GM12865 (cell line): ENCODE measurements around the gene SAMD13.

Source experiments
- DNase-seq: peaks from one replicate; pipeline ENCODE4 v3.0.0; 2010; ENCODE audit warnings: low read depth
- H3K4me3 ChIP-seq: 2 replicates; pipeline ENCODE4 v1.5.1; 2011; ENCODE audit warnings: mild to moderate bottlenecking, low read depth, low read length, control low read depth
- TF ChIP-seq, protein P1 (sequence below): IDR thresholded peaks from 2 replicates; pipeline ENCODE4 v1.5.1; 2011; ENCODE audit warnings: low read length, control low read depth, low read depth, inconsistent platforms; ENCODE audit not compliant: insufficient read depth; ENCODE audit errors: missing control alignments

The SAMD13 gene, protein sequence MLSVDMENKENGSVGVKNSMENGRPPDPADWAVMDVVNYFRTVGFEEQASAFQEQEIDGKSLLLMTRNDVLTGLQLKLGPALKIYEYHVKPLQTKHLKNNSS

DNA sequence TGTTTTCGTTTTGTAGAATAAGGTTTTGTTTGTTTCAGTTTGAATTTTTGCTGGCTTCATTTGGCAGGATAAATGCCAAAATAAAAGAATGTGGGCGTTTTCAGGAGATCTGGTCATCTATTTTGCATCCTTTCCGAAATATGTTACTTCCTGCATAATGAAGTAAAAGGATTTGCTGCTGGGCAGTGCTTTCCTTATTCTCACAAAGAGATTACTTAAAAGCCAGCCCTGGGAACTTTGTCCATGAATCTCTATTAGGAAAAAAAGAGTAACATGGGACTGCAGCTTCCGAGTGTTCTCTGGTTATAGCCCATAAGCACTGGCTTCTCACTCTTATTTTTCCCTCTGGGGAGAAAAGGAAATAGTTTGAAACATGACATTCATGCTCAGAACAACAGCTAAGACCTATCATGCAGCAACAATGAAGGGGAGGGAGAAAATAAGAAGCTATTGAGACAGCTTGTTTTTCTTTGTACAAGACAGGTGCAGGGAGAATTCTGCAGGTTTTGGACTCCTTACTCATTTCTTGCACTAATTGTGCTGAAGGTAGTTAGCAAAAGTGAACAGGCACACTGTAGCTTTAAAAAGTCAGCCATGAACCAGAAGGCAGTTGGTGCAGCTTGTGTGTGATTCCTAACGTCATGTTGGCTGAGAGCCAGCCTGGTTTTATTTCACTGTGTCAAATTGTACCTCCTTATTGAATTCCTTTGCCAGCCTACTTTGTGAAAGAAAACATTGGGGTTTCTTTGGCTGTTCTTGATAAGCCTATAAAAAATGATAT is at the start of gene SAMD13:
TSS of gene SAMD13 (plus strand) at position 705 of the 781 bp plus-strand sequence. CDS start 1,527 bp downstream, outside the sequence.
- peak; percentile 72 for DNase-seq
- peak within 1 kb of the TSS; percentile 46 for H3K4me3 ChIP-seq
- TF ChIP-seq, protein P1, sequence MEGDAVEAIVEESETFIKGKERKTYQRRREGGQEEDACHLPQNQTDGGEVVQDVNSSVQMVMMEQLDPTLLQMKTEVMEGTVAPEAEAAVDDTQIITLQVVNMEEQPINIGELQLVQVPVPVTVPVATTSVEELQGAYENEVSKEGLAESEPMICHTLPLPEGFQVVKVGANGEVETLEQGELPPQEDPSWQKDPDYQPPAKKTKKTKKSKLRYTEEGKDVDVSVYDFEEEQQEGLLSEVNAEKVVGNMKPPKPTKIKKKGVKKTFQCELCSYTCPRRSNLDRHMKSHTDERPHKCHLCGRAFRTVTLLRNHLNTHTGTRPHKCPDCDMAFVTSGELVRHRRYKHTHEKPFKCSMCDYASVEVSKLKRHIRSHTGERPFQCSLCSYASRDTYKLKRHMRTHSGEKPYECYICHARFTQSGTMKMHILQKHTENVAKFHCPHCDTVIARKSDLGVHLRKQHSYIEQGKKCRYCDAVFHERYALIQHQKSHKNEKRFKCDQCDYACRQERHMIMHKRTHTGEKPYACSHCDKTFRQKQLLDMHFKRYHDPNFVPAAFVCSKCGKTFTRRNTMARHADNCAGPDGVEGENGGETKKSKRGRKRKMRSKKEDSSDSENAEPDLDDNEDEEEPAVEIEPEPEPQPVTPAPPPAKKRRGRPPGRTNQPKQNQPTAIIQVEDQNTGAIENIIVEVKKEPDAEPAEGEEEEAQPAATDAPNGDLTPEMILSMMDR: no peak

DNA sequence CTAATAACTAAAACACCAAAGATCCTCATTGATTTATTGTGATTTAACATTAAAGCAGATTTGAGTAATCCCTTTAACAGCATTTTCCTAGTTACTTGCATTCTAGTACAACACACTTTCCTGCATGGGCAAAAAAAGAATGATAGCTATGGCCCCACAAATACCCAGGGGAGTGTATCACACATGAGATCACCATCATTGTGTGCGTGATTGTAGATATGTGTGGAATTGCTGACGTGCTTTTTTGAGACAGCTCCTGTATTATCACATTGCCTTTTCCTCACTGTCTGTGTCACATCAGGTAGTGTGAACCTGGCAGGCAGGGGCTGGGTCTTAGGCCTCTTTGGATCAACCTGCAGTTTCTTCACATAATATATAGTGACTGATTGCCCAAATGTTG is 48.5 kb upstream of the SAMD13 start:
- no peak for DNase-seq
- H3K4me3 ChIP-seq: no peak overlapping the region
- TF ChIP-seq, protein P1: no peak

DNA sequence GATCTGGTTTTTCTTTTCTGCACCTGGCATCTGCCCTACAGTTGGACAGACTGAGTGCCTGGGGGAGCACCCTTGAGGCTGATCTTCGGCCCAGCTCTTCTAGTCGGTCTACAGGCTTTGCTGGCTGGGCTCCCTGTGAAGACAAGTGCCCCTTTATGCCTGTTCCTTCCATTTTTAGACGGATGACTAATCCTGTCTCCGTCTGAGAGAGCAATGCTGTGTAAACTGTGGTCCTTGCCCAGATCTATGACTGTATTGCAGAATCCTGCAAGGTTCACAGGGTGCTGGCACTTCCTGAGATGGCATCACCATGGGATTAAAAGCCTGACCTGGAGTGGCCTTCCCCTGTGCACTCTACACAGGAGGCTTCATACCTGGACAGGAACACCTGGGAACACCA is 47.6 kb upstream of the SAMD13 start:
- no peak for DNase-seq
- TF ChIP-seq, protein P1: no peak
- no peak overlapping the region for H3K4me3 ChIP-seq

DNA sequence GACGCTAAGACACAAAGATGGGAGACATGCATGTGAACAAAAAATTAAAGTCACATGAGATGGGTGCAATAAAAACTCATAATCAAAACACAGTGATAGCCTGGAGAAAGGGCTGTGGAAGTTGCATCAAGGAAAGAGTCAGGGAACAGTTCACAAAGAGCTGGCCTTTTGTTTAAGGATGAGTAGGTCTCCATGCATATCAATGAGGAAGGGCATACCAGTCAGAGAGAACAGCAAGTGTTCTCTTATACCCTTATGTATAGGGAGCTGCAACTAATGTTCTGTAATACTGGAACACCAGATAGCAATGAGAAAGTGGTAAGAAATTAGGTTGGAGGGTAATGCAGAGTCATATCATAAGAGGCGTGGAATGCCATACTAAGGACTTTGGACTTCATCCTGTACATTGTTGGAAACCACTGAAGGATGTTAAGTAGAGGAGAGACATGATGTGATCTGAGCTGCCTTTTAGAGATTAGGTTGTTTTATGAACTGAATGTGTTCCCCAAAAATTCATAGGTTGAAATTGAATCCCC is 46.7 kb upstream of the SAMD13 start:
- H3K4me3 ChIP-seq: no peak overlapping the region

DNA sequence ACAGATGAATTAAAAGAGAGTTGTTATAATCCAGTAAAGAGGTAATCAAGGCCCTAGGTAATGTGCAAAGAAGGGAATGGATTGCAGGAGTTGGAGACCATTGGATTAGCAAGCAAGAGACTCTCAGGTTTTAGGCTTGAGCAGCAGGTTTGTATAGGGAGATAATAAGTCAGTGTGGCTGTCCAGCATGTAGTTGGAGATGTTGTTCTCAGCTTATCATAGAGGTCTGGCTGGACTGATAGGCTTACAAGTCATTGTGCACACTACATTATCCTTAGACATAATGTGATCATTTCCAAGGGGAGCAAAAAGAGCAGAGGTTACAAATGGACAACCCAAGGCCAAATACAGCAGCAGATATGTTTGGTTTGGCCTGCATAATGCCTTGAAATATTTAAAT is 45.9 kb upstream of the SAMD13 start:
- H3K4me3 ChIP-seq: no peak overlapping the region
- no peak for DNase-seq
- TF ChIP-seq, protein P1: no peak

More for the DNA sequence above, 46.7 kb upstream of the SAMD13 start:
- no peak for DNase-seq
- TF ChIP-seq, protein P1: no peak

DNA sequence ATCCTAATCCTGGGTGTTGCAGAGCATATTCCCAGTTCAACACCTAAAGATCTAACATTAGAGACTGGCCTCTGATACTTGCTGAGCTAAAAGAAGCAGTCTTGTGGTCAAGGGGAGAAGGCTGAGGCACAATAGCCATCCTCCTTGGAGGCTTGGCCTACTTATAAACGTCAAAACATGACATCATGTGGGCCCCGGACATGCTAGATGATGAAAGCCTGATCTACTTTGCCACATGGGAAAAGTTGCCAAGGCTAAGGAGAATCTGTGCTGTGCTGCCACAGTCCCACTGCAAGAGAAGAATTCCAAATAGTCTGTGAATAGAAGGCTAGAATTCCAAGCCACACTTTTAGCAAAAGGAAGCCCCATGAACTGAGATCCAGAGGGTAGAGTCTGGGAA is 43.9 kb upstream of the SAMD13 start:
- TF ChIP-seq, protein P1: no peak
- no peak for DNase-seq
- no peak overlapping the region for H3K4me3 ChIP-seq
